ENCODE results near the gene PAEP.

GRCh38 chr9:135565141-135565628 is 3.6 kb downstream of the PAEP start:
- TF ChIP-seq SIN3A (IDR thresholded peaks at IDR 0.05; ENCODE audit: borderline replicate concordance, insufficient read depth, low read length) (no peak), REST (IDR thresholded peaks at IDR 0.05; ENCODE audit: insufficient read depth in 1 of 2, low read depth in 2 of 2, low read length in 2 of 2) (no peak), POLR2AphosphoS5 (IDR thresholded peaks at IDR 0.05; ENCODE audit: low read depth, low read length) (no peak), FOXP2 (optimal IDR thresholded peaks at IDR 0.05; ENCODE audit: borderline replicate concordance, extremely low read depth, extremely low read length, insufficient read depth) (no peak), TAF1 (IDR thresholded peaks at IDR 0.05; ENCODE audit: borderline replicate concordance, insufficient read depth, low read length) (no peak)
